HUES6 (cell line): ENCODE data around the gene ANKZF1.
A peak's percentile ranks its signal among the peaks of the same experiment; 100 is the strongest.

Experiments used
- H3K27ac ChIP-seq: 2 replicates; pipeline ENCODE4 v1.7.0; 2013; ENCODE audit warnings: low read depth, mild to moderate bottlenecking, low read length, inconsistent platforms
- H3K27me3 ChIP-seq: 2 replicates; pipeline ENCODE4 v1.6.1; 2013; ENCODE audit warnings: low read length; ENCODE audit not compliant: control insufficient read depth, insufficient read depth
- H3K36me3 ChIP-seq: 2 replicates; pipeline ENCODE4 v1.6.1; 2013; ENCODE audit warnings: low read length; ENCODE audit not compliant: control insufficient read depth, insufficient read depth
- H3K4me1 ChIP-seq: 2 replicates; pipeline ENCODE4 v1.6.1; 2013; ENCODE audit warnings: low read length; ENCODE audit not compliant: control insufficient read depth, insufficient read depth
- H3K4me3 ChIP-seq: 2 replicates; pipeline ENCODE4 v1.5.1; 2013; ENCODE audit warnings: low read depth, low read length
- H3K9ac ChIP-seq: one replicate; pipeline ENCODE4 v1.6.1; 2013; ENCODE audit warnings: mild to moderate bottlenecking, low read length
- H3K9me3 ChIP-seq: 2 replicates; pipeline ENCODE4 v1.6.1; 2013; ENCODE audit warnings: low read depth, low read length; ENCODE audit not compliant: control insufficient read depth, insufficient read depth

ANKZF1 gene

DNA sequence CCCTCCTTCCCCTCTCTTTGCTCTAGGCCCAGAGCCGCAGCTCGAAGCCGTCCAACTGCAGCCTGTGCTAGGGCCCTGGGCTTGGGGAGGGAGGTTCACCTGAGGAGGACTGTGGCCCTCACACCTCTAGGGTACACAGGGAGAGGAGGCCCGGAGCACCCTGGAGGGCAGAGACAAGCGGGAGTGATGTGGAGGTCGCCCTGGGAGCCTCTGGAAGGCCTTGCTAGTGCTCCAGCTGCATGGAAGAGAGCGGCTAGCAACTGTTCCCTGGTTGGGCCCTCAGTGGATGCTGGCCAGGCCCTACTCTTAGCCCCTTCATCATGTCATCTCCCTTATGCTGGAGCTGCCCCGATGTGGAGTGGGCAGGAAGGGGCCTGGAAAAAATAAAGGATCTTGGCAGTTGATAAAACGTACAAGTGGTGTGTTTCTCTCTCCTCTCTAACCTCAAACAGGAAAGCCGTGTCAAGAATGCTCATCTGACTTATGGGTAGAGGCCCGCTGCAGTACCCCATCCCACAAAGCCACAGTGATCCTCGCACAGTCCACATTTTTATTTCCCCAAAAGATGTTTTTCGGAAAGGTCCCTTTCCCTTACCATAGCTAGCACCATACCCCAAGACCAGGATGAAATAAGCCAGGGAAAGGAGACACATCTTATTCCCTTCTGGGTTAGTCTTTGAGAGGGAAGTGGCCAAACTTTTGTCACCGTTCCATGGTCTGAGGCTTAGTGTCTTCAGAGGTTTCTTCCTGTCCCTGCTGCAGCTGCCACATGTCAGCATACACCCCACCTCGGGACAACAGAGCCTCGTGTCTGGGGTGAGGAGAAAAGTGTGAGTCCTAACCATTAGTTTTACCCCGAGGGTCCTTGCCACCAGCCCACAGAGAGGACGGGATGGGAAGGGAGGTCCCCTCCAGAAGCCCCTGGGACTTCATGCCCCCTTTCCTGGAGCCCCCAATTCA lies 20.1 kb upstream of the ANKZF1 start:
- Histone ChIP-seq H3K9me3 (0 out of 2 replicates have a peak, but pooled peaks cover under 1% of the 10 kb centered on the region), H3K9ac (no peak overlapping the region), H3K4me1 (peaks cover 8% of the 10 kb centered on the region), H3K27ac (no peak overlapping the region), H3K36me3 (peaks cover 63% of the 10 kb centered on the region), H3K27me3 (no peaks in the 10 kb centered on the region), H3K4me3 (no peak overlapping the region)

DNA sequence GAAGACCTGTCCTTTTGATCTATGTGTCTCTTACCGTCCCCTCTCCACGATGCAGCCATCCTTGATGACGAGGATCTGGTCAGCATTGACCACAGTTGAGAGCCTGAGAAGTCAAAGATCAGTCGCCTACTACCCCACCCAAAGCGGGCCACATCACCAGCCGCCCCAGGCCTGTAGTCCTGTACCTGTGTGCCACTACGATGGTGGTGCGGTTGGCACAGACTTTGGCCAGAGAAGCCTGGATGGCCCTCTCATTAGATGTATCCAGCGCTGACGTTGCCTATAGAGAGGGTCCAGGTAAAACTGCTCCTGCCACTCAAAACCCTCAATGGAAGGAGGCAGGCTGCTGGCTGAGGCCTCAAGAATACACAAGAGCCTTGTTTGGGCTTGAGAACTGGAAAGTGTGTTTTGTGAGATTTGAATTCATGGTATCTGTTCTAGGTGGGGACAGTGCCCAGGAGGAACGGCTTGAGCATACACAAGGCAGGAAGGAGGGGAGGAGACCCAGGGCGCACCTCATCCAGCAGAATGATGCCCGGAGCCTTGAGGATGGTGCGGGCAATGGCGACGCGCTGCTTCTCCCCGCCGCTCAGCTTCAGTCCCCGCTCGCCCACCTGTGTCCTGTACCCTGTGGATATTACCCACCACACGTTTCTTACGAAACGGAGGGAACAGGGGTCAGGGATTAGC lies 19.3 kb upstream of the ANKZF1 start:
- Histone ChIP-seq H3K27ac (no peak overlapping the region), H3K9ac (no peak overlapping the region), H3K36me3 (peaks cover 72% of the 10 kb centered on the region), H3K9me3 (no peaks in the 10 kb centered on the region), H3K4me1 (peaks cover 8% of the 10 kb centered on the region), H3K4me3 (no peak overlapping the region), H3K27me3 (no peaks in the 10 kb centered on the region)

DNA sequence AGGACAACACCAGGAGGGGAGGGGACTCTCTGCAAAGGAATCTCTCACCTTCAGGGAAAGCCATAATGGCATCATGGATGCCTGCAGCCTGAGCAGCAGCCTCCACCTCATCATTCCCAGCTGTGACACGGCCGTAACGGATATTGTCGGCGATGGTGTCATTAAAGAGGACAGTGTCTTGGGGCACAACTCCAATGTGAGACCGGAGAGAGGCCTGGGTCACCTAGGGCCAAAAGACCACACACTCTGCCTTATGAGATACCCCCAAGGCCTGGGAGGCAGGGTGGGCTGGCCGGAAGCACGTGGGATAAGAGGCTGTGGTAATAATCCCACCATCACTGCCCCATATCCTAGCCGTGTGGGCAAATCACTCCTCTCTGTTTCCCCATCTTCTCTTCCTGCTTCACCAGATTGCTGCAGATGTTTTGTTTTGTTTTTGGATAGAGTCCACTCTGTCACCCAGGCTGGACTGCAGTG lies 18.7 kb upstream of the ANKZF1 start:
- no peak overlapping the region for H3K9ac ChIP-seq

DNA sequence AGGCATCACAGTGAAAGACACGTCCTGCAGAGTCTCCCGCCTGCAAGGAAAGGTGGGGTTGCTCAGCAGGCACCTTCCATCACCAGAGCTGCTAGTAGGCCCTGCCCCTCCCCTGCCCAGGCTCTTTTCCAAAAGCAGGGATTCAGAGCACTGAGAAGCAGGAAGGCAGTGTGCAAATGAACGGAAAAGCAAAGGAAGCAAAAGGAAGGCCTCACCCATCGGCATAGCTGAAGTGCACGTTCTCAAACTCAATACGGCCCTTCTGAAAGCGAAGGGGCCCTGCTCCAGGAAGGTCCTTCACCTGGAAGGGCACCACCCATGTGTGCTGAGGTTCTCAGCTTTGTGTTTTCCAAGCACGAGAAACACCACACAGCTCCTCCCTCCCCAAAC lies 16.6 kb upstream of the ANKZF1 start:
- Histone ChIP-seq H3K4me1 (peaks cover 11% of the 10 kb centered on the region), H3K27ac (no peak overlapping the region), H3K36me3 (peaks cover 75% of the 10 kb centered on the region), H3K27me3 (no peaks in the 10 kb centered on the region), H3K4me3 (no peak overlapping the region), H3K9ac (no peak overlapping the region), H3K9me3 (no peaks in the 10 kb centered on the region)

More for the DNA sequence above, 18.7 kb upstream of the ANKZF1 start:
- Histone ChIP-seq H3K36me3 (peaks cover 77% of the 10 kb centered on the region), H3K9me3 (no peaks in the 10 kb centered on the region), H3K4me1 (peaks cover 8% of the 10 kb centered on the region), H3K27ac (no peak overlapping the region), H3K4me3 (no peak overlapping the region), H3K27me3 (no peaks in the 10 kb centered on the region)

DNA sequence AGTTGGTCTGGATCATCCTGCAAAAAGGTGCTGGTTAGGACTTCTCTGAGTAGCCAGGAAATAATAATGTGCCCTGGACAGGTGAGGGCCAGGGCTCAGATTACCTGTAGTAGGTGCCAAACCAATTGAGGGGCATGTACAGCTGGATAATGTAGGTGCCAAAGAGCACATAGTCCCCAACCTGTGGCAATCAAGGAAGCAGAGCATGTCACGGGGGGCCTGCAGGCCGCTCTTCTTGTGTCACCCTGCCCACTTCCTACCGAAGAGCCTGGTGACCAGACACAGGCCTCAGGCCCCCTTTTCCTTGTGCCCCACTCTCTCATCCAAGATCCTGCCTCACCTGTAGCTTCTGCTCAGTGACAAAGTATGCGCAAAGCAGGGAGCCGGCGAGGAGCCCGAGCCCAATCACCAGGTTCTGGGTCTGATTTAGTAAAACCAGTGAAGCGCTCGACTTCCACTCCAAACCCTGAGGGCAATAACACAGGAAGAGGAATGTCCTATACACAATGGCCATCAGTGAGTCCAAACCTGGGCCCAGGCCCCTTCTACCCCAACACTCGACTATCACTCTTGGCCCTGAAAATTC lies 16.0 kb upstream of the ANKZF1 start:
- no peaks in the 10 kb centered on the region for H3K27me3 ChIP-seq
- H3K4me3 ChIP-seq: no peak overlapping the region
- no peaks in the 10 kb centered on the region for H3K9me3 ChIP-seq
- H3K9ac ChIP-seq: no peak overlapping the region
- peaks cover 12% of the 10 kb centered on the region for H3K4me1 ChIP-seq
- no peak overlapping the region for H3K27ac ChIP-seq
- peaks cover 69% of the 10 kb centered on the region for H3K36me3 ChIP-seq

DNA sequence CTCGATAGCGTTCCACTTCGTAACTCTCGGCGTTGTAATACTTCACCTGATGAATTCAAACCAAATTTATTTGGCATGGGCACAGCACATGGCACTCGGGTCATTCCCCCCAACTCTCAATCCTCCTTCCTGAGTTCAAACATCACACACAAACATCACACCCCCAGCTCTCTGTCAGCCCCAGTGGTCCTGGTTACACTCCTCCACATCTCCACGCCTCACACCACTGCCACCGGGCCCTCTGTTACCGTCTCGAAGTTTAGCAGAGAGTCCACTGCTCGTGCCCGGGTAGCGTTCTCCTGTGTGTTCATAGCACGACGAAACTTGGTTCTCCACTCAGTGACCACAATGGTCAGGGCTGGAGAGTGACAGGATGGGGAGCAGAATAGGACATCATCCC lies 15.5 kb upstream of the ANKZF1 start:
- Histone ChIP-seq H3K27ac (no peak overlapping the region), H3K36me3 (peaks cover 63% of the 10 kb centered on the region), H3K4me1 (peaks cover 14% of the 10 kb centered on the region), H3K9me3 (no peaks in the 10 kb centered on the region), H3K4me3 (no peak overlapping the region), H3K9ac (no peak overlapping the region), H3K27me3 (no peaks in the 10 kb centered on the region)

DNA sequence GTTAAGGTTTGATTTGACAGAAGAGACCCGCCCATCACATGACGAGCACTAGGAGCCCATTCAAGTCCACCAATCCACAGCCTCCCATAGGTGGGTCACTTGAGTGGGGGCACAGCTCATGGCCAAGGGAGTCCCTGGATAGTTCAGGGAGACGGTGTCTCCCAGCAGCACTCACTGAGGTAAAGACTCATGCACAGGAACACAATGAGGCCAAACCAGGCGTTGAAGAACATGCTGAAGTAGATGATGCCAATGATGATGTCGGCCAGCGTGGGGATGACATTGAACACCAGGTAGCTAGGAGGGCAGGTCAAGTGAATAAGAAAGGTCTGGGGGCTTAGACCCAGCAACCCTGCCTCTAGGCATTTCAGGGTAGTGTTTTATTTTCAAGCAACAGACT lies 14.8 kb upstream of the ANKZF1 start:
- Histone ChIP-seq H3K27ac (no peak overlapping the region), H3K27me3 (no peaks in the 10 kb centered on the region), H3K9me3 (no peaks in the 10 kb centered on the region), H3K4me3 (no peak overlapping the region), H3K9ac (no peak overlapping the region), H3K36me3 (peaks cover 57% of the 10 kb centered on the region), H3K4me1 (peaks cover 18% of the 10 kb centered on the region)

DNA sequence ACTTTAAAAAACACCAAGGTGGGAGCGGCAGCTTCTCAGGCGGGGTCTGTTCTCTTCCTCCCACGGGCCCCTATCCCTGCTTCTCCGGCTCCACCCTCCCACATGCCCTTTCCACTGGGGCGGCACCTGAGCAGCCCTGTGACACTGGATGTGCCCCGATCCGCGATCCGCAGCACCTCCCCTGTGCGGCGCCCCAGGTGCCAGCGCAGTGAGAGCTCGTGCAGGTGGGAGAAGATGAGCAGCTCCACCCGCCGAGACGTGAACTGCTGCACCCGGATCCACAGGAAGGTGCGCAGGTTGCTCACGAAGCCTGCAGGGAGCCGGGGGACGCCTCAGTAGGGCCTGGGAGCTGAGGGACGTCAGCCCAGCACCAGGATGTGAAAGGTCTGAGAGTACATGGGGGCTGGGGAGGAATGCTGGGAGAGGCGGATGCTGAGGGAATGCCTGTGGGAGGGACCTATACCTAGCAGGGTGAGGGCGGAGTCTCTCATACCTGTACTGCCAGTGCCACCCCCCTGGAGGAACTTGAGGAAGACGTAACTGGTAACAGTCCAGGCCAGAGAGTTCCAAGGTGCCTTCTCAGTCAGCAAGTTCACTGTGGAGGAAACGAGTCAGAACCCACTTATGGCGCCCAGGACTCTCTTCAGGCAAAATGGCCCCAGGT lies 13.6 kb upstream of the ANKZF1 start:
- H3K27me3 ChIP-seq: no peaks in the 10 kb centered on the region
- peaks cover 18% of the 10 kb centered on the region for H3K4me1 ChIP-seq
- peaks cover 55% of the 10 kb centered on the region for H3K36me3 ChIP-seq
- no peak overlapping the region for H3K9ac ChIP-seq
- H3K4me3 ChIP-seq: no peak overlapping the region
- H3K9me3 ChIP-seq: no peaks in the 10 kb centered on the region
- H3K27ac ChIP-seq: no peak overlapping the region

DNA sequence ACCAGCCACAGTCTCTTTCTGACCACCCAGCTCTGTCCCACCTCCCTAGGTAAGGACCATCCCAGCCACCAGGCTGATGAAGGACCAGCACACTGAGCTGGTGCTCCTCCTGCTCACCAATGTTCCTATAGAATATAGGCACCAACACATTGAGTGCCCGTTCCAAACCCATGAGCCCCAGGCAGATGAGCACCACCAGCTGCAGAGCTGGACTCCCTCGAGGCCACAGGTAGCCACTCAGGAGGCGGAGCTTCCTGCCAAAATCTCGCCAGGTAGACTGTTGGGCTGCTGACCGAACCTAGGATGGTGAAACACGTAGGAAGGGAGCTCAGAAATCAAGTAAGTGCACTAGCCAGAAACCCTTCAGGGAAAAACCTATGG lies 13.1 kb upstream of the ANKZF1 start:
- peaks cover 18% of the 10 kb centered on the region for H3K4me1 ChIP-seq
- no peaks in the 10 kb centered on the region for H3K27me3 ChIP-seq
- H3K4me3 ChIP-seq: no peak overlapping the region
- H3K36me3 ChIP-seq: peaks cover 57% of the 10 kb centered on the region
- no peak overlapping the region for H3K9ac ChIP-seq
- H3K27ac ChIP-seq: no peak overlapping the region
- H3K9me3 ChIP-seq: no peaks in the 10 kb centered on the region

DNA sequence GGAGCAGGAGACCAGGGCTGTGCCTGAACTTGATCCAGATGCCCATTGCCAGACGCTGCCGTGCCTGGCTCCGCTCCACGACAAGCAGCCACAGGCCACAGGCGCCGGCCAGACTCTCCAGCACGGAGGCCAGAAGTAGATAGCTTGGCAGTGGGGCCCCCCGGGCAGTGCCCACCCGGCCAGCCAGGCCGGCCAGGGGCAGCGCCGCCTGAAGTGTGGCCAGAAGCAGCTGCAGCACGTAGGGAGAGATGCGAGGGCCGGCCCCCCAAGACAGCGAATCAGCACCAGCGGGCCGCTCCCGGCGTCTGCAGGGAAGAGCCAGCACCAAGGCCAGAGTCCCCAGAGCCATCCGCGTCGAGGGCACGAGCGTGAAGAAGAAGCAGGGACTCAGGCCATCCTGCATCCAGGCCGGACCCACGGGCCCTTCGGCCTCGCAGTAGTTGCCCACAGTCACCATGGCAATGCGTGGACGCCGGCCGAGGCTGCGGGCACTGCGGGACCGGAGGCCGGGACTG lies 11.3 kb upstream of the ANKZF1 start:
- H3K9ac ChIP-seq: peak overlapping the region; percentile 86
- peak overlapping the region; percentile 73 for H3K4me3 ChIP-seq
- H3K27ac ChIP-seq: peak overlapping the region; percentile 75; the same call in 1 of the 2 replicates
- H3K27me3 ChIP-seq: no peaks in the 10 kb centered on the region
- H3K36me3 ChIP-seq: peaks cover 59% of the 10 kb centered on the region
- peaks cover 18% of the 10 kb centered on the region for H3K4me1 ChIP-seq
- H3K9me3 ChIP-seq: no peaks in the 10 kb centered on the region
